ENCODE data around the gene HNRNPL.

HNRNPL gene

GRCh38 chr19:38845374-38846024 is 4.3 kb downstream of the HNRNPL start:
- no peak for DNase-seq (ENCODE audit: low read depth)

- DNase-seq (ENCODE audit: low read depth), result no peak
These were observed 5.6 kb downstream of the HNRNPL start for GRCh38 chr19:38844093-38844686.

- DNase-seq (ENCODE audit: low read depth), result no peak
These were observed 6.5 kb downstream of the HNRNPL start for GRCh38 chr19:38843175-38843758.

GRCh38 chr19:38842439-38843174 is 7.2 kb downstream of the HNRNPL start:
- DNase-seq (ENCODE audit: low read depth), result no peak

- no peak for DNase-seq (ENCODE audit: low read depth)
These were observed 7.9 kb downstream of the HNRNPL start for GRCh38 chr19:38841787-38842438.

- no peak for DNase-seq (ENCODE audit: low read depth)
These were observed 8.5 kb downstream of the HNRNPL start for GRCh38 chr19:38841180-38841766.

- DNase-seq (ENCODE audit: low read depth), result no peak
These were observed 9.2 kb downstream of the HNRNPL start for GRCh38 chr19:38840583-38840968.

- DNase-seq (ENCODE audit: low read depth), result no peak
These were observed 9.8 kb downstream of the HNRNPL start for GRCh38 chr19:38839816-38840582.

GRCh38 chr19:38838986-38839761 is 10.6 kb downstream of the HNRNPL start:
- no peak for DNase-seq (ENCODE audit: low read depth)

GRCh38 chr19:38838208-38838985 is 11.4 kb downstream of the HNRNPL start:
- no peak for DNase-seq (ENCODE audit: low read depth)

GRCh38 chr19:38837656-38838121 is 12.1 kb downstream of the HNRNPL start:
- DNase-seq (ENCODE audit: low read depth), result no peak

- DNase-seq (ENCODE audit: low read depth), result no peak
These were observed 12.7 kb downstream of the HNRNPL start for GRCh38 chr19:38836983-38837626.

- no peak for DNase-seq (ENCODE audit: low read depth)
These were observed 13.4 kb downstream of the HNRNPL start for GRCh38 chr19:38836159-38836982.

- DNase-seq (ENCODE audit: low read depth), result no peak
These were observed 15.2 kb downstream of the HNRNPL start for GRCh38 chr19:38834590-38834989.

- no peak for DNase-seq (ENCODE audit: low read depth)
These were observed 15.7 kb downstream of the HNRNPL start for GRCh38 chr19:38834104-38834490.

GRCh38 chr19:38833092-38833425 is 16.7 kb downstream of the HNRNPL start:
- no peak for DNase-seq (ENCODE audit: low read depth)

GRCh38 chr19:38831142-38831605 is 18.6 kb downstream of the HNRNPL start:
- peak; percentile 99 for DNase-seq (ENCODE audit: low read depth)

All from amniotic epithelial cell (primary cell).